Measurements from ENCODE around the gene FRMPD4.

- TF ChIP-seq CTCF (conservative IDR thresholded peaks at IDR 0.05): no peak
- no peak for TF ChIP-seq EZH2 (IDR thresholded peaks at IDR 0.05; ENCODE audit: low read depth)
Observed at GRCh38 chrX:12237771-12238170, 99.5 kb downstream of the FRMPD4 start.

All from PC-9 (cell line).